ENCODE measurements around the gene ACTBL2.

The ACTBL2 gene

GRCh38 chr5:57501414-57502201, 19.0 kb upstream of the ACTBL2 start:
- TF ChIP-seq, protein P1, sequence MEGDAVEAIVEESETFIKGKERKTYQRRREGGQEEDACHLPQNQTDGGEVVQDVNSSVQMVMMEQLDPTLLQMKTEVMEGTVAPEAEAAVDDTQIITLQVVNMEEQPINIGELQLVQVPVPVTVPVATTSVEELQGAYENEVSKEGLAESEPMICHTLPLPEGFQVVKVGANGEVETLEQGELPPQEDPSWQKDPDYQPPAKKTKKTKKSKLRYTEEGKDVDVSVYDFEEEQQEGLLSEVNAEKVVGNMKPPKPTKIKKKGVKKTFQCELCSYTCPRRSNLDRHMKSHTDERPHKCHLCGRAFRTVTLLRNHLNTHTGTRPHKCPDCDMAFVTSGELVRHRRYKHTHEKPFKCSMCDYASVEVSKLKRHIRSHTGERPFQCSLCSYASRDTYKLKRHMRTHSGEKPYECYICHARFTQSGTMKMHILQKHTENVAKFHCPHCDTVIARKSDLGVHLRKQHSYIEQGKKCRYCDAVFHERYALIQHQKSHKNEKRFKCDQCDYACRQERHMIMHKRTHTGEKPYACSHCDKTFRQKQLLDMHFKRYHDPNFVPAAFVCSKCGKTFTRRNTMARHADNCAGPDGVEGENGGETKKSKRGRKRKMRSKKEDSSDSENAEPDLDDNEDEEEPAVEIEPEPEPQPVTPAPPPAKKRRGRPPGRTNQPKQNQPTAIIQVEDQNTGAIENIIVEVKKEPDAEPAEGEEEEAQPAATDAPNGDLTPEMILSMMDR (conservative IDR thresholded peaks at IDR 0.05), result no peak
- H3K27ac ChIP-seq, result no peak overlapping the region

- TF ChIP-seq, protein P1 (conservative IDR thresholded peaks at IDR 0.05), result peak; percentile 84
- H3K27ac ChIP-seq, result no peak overlapping the region
Observed at GRCh38 chr5:57499262-57500050, 16.8 kb upstream of the ACTBL2 start.

- TF ChIP-seq, protein P1 (conservative IDR thresholded peaks at IDR 0.05), result no peak
- H3K27ac ChIP-seq, result no peak overlapping the region
Observed at GRCh38 chr5:57497733-57498132, 15.1 kb upstream of the ACTBL2 start.

DNA sequence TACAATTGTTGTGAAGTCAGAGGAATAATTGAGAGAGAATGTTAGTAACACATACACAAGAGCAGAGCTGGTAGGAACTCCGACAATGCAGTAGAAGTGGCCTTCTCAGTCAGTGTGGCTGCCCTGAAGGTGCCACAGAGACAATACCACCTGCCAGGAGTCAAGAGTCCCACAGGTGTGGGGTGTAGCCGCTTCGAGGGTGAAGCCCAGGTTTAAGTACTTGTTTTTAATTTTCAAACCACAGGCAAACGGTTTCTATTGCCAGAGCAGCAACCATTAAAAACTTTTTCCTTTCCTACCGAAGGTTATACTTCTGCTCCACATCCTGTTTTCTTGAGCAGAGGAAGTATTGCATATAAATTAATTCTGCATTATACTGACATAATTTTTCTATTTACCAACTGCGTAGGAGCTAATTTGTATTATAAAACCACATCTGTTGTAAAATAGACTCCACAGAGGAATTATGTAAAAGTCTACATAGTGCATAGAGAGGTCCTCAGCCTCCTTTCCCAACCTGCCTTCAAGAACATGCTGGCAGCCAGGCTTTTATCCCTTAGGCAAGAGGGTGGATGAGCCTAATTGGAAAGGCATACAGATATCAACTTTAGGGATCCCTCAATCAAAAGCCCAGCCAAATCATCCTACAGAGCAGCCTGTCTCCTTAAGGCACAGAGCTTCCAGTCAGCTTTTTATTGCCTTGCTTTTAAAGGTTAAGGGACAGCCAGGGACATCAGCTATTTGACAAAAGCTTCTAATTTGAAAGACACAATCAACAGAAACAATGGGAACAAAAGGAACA, 12.9 kb upstream of the ACTBL2 start:
- H3K27ac ChIP-seq, result no peak overlapping the region
- TF ChIP-seq, protein P1 (conservative IDR thresholded peaks at IDR 0.05), result no peak

DNA sequence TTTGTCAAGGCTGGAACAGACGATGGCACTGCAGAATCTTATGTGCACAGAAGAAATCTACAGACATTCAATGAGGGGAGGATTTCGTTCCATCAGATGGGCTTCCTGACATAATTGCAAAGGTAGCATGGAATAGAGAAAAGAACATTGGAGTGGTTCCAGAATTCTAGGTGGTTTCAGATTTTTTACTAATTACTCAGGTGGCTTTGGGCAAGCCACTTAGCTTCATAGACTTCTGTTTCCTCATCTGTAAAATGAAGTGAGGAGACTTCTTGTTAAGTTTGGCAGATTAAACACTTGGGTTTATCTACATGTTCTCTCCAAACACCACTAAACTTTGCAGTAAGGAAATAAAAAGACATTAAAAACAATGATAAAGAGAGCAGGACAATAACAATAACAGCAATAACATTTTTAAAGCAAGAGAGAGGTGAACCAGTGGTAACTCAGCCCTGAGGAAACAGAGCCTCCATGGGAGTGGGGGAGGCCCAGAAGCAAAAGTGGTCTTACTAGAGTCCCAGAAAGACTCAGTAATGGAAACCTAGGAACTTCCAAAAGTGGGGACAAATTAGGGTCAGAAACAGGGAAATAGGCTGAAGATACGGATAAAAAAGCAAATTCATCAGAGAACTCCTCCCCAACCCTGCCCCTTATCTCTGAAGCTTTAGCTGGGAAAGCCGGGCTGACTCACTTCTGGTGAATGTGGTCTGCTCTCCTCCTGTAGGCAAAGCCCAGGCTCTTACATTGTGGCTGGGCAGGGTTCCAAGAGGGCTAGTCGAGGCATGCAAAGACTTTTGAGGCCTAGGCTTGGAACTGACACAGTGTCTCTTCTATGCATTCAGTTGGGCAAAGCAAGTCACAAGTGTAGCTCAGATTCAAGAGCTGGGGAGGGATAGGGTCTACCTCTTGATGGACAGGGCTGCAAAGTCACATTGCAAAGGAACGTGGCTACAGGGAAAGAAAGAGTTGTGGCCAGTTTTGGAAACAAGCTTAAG, 11.8 kb upstream of the ACTBL2 start:
- H3K27ac ChIP-seq, result no peak overlapping the region
- TF ChIP-seq, protein P1 (conservative IDR thresholded peaks at IDR 0.05), result no peak

DNA sequence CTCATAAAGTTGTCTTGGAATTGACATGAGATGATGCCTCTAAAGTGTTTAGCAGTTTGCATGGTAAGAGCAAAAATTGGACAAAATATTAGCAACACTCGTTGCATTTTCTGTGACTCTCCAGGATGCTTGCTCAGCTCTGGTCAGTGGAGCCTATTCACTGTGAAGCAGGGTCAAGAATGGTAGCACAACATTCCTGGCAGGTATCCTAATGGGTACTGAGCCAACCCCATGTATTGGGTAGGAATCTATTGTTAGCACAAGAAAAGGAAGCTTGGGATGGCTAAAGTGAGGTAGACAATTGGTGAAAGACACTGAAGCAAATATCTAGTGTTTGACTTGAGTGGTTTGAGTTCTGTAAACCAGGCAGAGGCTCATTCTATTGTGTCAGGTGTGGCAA, 10.4 kb upstream of the ACTBL2 start:
- H3K27ac ChIP-seq, result no peak overlapping the region
- TF ChIP-seq, protein P1 (conservative IDR thresholded peaks at IDR 0.05), result no peak
